ENCODE measurements around the gene EAF2. TPM values are rescaled to one million over a fixed set of nuclear protein-coding genes. Genes with fewer than 3 reads are reported as not detected.
A peak's percentile ranks its signal among the peaks of the same experiment; 100 is the strongest.

EAF2 gene
- total RNA-seq, 2 donors from 2014 or later, result 9.6 to 12.9 TPM

DNA sequence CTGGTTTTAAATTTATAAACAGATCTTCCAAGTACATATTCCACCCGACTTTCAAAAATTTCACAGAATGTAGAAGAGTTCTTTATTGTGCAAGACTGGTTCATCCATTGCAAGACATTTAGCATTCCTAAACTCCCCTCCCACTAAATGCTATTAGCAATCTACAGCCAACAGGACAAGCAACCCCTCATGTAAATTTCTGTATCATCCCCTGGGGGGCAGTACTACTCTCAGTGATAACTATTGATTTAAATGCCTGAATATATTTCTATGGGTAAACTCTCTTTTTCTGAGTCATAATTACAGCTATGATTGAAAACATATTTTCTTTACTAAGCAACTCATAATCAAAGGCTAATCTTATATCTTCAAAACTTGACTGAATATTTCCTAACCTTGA lies 48.5 kb downstream of the EAF2 start:
- Mint-ChIP-seq H3K9me3 (no peaks in the 10 kb centered on the region), H3K27ac (no peak overlapping the region), H3K4me3 (no peak overlapping the region), H3K4me1 (ENCODE audit: low read depth in 2 of 2) (no peaks in the 10 kb centered on the region), H3K27me3 (no peaks in the 10 kb centered on the region), H3K36me3 (no peaks in the 10 kb centered on the region)
- ATAC-seq (peak in 1 of 2 donors; percentile 62), DNase-seq (ENCODE audit: low spot score) (no peak)

DNA sequence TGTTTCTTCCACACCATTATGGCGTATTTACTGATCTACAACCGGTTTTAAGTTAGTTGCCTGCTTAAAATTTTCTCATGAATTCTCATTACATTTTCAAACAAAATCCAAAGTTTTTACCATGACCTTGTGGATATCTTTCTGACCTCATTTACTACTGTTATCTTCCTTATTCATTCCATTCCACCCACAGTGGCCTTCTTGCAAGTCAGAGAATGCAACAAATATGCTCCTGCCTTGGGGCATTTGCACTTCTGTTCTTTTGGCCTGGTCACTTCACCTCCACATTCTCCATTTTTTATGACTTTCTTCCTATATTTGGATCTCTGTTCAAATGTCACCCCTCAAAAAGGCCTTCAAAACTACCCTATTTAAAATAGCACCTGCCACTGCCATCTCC lies 50.4 kb downstream of the EAF2 start:
- Mint-ChIP-seq H3K27ac (no peak overlapping the region), H3K4me3 (no peak overlapping the region), H3K36me3 (no peaks in the 10 kb centered on the region), H3K27me3 (no peaks in the 10 kb centered on the region), H3K9me3 (no peaks in the 10 kb centered on the region), H3K4me1 (ENCODE audit: low read depth in 2 of 2) (no peaks in the 10 kb centered on the region)
- ATAC-seq, result no peak
- no peak for DNase-seq (ENCODE audit: low spot score)

DNA sequence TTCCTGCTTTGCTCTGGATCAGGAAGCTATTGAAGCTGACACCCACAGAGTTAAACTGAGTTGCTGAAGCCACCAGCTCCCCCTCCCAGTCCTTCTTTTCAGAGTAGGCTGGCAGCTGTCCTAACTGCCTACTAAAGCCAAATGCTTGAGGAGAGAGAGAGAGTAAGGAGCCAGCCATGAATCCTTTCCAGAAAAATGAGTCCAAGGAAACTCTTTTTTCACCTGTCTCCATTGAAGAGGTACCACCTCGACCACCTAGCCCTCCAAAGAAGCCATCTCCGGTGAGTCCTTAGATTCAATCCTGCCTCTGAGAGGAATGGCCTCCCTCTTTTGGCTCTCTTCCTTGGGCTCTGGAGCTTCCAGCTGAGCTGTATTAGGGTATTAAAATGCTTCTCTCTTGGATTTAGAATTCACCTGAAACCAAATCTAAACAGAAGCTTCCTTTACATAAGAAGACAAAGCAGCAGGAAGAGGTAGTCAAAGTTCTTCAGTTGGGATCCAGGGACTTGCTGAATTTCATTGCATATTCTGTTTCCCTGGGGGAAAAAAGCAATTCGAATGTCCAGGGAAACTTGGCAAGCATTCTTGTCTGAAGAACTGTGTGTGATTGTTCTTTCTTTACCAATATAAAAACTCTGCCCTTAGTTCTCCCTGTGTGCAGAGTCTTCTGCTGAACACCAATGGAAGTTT lies 59.4 kb downstream of the EAF2 start, which contains the start of gene SLC15A2:
Gene SLC15A2, plus strand, starts transcription at position 101 of the 690 bp plus-strand sequence. Its CDS starts 76 bp downstream, at position 177.
- ATAC-seq (no peak), DNase-seq (ENCODE audit: low spot score) (no peak)
- no peaks in the 10 kb centered on the region for H3K27me3 Mint-ChIP-seq
- no peaks in the 10 kb centered on the region for H3K36me3 Mint-ChIP-seq
- H3K9me3 Mint-ChIP-seq, result no peaks in the 10 kb centered on the region
- no peak within 1 kb of the TSS for H3K4me3 Mint-ChIP-seq
- no peaks in the 10 kb centered on the region for H3K4me1 Mint-ChIP-seq (ENCODE audit: low read depth in 2 of 2)
- H3K27ac Mint-ChIP-seq, result no peak within 1 kb of the TSS

DNA sequence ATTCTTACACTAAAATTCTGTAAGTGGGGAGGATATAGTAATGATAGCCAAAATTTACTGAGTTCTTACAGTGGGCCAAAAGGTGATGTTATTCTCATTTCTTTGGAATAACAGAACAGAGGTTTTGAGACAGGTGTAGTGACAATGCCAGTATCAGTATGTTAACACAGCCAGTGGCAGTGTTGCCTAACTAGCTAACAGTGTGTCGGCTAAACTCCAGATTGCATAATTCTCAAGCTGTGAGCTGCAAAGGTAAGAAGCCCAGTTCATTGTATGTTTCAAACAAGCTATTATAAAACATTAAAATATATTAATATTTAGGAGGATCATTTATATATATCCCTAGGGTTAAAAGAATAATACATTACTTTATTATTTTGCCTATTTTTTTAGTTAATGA lies 60.1 kb downstream of the EAF2 start:
- H3K9me3 Mint-ChIP-seq, result no peaks in the 10 kb centered on the region
- H3K4me1 Mint-ChIP-seq (ENCODE audit: low read depth in 2 of 2), result no peaks in the 10 kb centered on the region
- H3K27me3 Mint-ChIP-seq, result no peaks in the 10 kb centered on the region
- no peak overlapping the region for H3K27ac Mint-ChIP-seq
- H3K4me3 Mint-ChIP-seq, result no peak overlapping the region
- no peak for ATAC-seq
- no peaks in the 10 kb centered on the region for H3K36me3 Mint-ChIP-seq
- DNase-seq (ENCODE audit: low spot score), result no peak

DNA sequence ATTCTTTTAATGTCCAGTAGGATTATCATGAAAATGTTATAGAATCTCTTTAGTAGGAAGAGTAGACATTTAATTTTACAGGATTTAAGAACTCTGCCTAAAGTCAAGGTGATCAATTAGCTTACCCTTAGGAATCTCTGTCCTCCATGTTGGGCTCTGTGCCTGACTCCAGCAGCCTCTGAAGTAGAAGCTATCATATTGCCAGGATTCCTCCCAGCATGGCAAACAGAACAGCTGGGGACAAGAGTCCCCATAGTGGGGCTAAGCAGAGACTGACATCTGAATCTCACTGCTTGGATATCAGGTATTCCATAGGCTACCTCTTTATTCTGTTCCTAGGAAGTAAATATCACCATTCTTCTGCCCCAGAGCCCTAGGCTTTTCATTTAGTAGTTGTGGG lies 60.7 kb downstream of the EAF2 start:
- no peaks in the 10 kb centered on the region for H3K4me1 Mint-ChIP-seq (ENCODE audit: low read depth in 2 of 2)
- no peaks in the 10 kb centered on the region for H3K36me3 Mint-ChIP-seq
- H3K4me3 Mint-ChIP-seq, result no peak overlapping the region
- no peaks in the 10 kb centered on the region for H3K27me3 Mint-ChIP-seq
- DNase-seq (ENCODE audit: low spot score), result no peak
- no peaks in the 10 kb centered on the region for H3K9me3 Mint-ChIP-seq
- no peak for ATAC-seq
- no peak overlapping the region for H3K27ac Mint-ChIP-seq

DNA sequence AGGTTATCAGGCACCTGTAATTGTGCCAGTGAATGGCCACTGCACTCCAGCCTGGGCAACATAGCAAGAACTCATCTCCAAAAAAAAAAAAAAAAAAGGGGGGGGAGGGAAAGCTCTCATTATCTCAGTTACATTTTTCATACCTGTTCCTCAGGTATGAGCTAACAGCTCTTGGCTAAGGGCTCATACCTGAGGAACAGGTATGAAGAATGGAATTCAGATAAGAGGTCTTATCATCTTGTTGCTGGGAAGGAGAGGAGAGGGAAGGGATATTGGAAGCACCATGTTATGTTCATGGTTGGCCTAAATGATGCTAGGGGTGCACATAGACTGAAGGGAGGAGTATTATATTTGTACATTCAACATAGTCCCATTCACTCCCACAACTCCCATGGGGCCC lies 61.8 kb downstream of the EAF2 start:
- no peak for ATAC-seq
- H3K36me3 Mint-ChIP-seq, result no peaks in the 10 kb centered on the region
- H3K9me3 Mint-ChIP-seq, result no peaks in the 10 kb centered on the region
- no peak for DNase-seq (ENCODE audit: low spot score)
- no peaks in the 10 kb centered on the region for H3K4me1 Mint-ChIP-seq (ENCODE audit: low read depth in 2 of 2)
- no peak overlapping the region for H3K27ac Mint-ChIP-seq
- no peaks in the 10 kb centered on the region for H3K27me3 Mint-ChIP-seq
- H3K4me3 Mint-ChIP-seq, result no peak overlapping the region

DNA sequence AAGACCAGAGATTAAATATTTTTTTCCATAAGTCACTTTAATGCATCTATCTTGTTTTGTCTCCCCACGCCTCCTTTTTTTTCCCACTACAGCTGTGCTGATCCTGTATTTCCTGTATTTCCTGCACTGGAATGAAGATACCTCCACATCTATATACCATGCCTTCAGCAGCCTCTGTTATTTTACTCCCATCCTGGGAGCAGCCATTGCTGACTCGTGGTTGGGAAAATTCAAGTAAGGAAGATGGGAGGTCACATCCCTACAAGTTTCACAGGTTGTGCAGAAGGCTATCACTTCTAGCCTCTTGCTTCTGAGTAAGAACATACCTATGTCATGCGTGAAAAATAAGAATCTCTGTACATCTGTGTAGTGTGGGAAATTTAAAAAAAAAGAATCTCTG lies 62.3 kb downstream of the EAF2 start:
- H3K36me3 Mint-ChIP-seq, result no peaks in the 10 kb centered on the region
- H3K9me3 Mint-ChIP-seq, result no peaks in the 10 kb centered on the region
- H3K4me1 Mint-ChIP-seq (ENCODE audit: low read depth in 2 of 2), result no peaks in the 10 kb centered on the region
- H3K27me3 Mint-ChIP-seq, result no peaks in the 10 kb centered on the region
- DNase-seq (ENCODE audit: low spot score) (no peak), ATAC-seq (no peak)
- no peak overlapping the region for H3K4me3 Mint-ChIP-seq
- H3K27ac Mint-ChIP-seq, result no peak overlapping the region

DNA sequence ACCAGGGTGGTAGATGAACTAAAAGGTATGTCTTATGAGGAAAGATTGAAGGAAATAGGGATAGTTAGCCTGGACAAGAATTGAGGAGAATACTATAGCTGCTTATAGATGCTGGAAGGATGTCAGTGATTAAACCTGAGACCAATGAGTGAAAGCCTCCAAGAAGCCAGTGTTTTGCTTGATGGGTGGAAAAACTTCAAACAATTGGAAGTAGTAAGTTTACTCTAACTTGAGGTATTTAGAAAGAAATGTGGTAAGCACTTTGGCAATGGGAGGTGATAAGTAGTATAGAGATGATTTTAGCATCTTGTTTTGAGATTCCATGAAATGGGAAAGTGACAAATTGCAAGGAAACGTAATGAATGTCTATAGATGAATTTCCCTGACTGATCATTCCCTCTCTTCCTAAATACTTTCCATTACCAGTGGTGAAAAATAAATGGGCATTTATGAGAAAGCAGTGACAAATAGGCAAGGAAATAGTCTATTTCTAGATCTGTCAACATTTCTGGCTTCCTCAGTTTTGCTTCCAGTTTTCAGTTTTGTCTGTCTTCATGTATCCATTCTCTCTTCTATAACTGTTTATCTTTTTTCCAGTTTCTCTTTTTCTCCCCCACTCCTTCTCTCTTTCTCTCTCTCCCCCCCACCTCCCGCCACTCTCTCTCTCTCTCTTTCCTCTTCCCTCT lies 78.4 kb downstream of the EAF2 start:
- Mint-ChIP-seq H3K4me1 (ENCODE audit: low read depth in 2 of 2) (no peaks in the 10 kb centered on the region), H3K9me3 (peaks cover 2% of the 10 kb centered on the region), H3K27ac (no peak overlapping the region), H3K4me3 (no peak overlapping the region), H3K27me3 (no peaks in the 10 kb centered on the region), H3K36me3 (peaks cover 7% of the 10 kb centered on the region)
- DNase-seq (ENCODE audit: low spot score), result no peak
- no peak for ATAC-seq

DNA sequence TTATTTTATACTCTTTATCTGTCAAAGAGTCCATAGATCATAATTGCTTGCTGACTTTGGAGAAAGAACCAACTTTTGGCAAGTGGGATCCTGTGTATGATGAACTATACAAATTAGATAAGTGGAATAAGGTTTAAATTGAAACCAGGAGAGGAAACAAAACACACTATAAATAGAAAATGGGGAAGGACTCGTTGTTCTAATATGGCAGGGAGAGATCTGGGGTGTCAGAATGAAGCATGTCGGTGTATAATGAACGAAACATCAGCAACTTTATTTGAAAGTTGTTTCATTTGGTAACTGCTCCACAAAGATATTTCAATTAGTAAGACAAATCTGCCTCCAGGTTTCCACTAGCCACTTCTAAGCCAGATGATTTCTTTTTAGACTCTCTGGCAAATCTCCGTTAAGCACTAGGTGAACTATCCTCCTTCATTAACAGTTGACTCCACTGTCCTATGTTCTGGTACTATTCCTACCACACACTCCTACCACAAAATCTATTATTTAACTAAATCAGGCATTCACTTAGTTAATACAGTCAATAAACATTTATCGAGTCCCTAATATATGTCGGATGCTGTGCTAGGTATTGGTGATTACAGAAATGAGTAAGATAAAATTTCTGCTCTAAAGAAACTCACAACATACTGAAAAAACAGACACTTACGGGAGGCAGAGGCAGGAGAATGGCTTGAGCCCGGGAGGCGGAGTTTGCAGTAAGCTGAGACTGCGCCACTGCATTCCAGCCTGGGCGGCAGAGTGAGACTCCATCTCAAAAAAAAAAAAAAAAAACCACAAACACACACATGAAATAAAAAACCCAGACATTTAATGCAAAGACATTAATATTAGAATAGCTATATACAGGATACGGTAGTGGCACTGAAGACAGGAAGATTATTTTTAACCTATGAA lies 79.3 kb downstream of the EAF2 start:
- no peaks in the 10 kb centered on the region for H3K9me3 Mint-ChIP-seq
- no peaks in the 10 kb centered on the region for H3K4me1 Mint-ChIP-seq (ENCODE audit: low read depth in 2 of 2)
- H3K27me3 Mint-ChIP-seq, result no peaks in the 10 kb centered on the region
- DNase-seq (ENCODE audit: low spot score) (no peak), ATAC-seq (no peak)
- no peak overlapping the region for H3K4me3 Mint-ChIP-seq
- H3K36me3 Mint-ChIP-seq, result peaks cover 4% of the 10 kb centered on the region
- no peak overlapping the region for H3K27ac Mint-ChIP-seq

DNA sequence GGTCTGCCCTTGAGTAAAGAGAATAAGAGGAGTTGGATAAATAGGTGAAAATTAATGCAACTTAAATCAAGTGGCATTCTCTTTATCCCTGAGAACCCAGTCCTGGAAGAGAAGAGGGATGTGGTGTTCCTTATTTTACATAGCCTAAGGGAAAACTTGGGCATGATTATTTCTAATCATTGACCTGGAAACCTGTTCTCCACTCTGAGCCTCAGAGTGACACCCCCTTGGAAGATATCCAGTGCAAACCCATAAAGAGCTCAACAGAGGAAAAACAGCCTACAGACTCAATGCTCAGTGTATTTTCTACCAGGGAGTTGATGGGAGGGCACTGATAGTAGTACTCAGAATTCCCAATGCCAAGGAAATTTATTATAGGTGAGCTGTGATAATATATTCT lies 81.2 kb downstream of the EAF2 start:
- Mint-ChIP-seq H3K36me3 (no peaks in the 10 kb centered on the region), H3K27ac (no peak overlapping the region), H3K9me3 (no peaks in the 10 kb centered on the region), H3K27me3 (no peaks in the 10 kb centered on the region), H3K4me3 (no peak overlapping the region), H3K4me1 (ENCODE audit: low read depth in 2 of 2) (no peaks in the 10 kb centered on the region)
- ATAC-seq, result no peak
- DNase-seq (ENCODE audit: low spot score), result no peak

DNA sequence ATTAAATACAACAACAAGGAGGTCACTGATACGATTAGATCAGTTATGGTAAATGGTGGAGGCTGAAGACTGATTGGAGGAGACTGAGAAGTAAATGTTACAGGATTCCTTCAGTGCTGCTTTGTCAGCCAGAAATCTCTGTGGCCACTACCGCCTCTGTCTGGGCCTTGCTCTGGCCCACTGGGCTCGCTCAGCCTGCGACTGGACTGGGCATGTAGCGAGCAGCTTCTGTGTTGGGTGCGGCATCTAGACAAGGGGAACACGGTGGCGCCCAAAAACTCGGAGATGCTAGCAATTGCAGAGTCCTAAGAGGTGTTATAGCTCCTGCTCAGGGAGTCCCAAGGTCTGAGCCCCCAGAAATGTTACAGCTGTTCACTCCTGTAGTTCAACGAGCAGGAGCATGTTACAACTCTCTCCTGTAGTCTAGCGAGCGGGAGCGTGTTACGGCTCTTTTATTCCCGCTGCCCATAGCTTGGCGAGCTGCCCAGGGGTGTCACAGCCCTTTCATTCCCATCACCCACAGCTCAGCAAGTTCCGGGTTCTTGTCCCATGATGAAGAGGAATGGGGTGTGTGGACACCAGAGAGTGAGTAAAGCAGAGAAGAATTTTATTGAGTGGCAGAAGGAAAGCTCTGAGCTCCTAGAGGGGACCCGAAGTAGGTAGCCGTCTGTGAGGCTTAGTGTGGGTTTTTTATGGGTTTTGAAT lies 83.9 kb downstream of the EAF2 start:
- no peak for DNase-seq (ENCODE audit: low spot score)
- H3K4me3 Mint-ChIP-seq, result no peak overlapping the region
- no peaks in the 10 kb centered on the region for H3K4me1 Mint-ChIP-seq (ENCODE audit: low read depth in 2 of 2)
- no peak overlapping the region for H3K27ac Mint-ChIP-seq
- no peaks in the 10 kb centered on the region for H3K27me3 Mint-ChIP-seq
- peak; percentile 44 to 52 for ATAC-seq
- no peaks in the 10 kb centered on the region for H3K36me3 Mint-ChIP-seq
- H3K9me3 Mint-ChIP-seq, result no peaks in the 10 kb centered on the region

DNA sequence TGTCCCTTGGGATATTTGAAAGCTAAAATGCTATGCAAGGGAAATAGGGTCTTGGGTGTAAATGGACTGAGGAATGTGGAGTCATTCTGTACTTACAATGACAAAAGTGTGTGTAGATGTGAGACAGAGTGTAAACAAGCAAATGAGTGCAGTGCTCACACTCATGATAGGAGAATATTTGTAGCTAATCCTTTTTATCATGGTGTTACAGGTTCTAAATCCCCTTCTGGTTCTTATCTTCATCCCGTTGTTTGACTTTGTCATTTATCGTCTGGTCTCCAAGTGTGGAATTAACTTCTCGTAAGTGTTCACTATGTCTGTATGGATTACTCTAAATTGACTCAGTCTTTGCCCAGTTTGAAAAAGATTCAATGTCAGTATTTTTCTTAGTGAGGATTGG lies 89.7 kb downstream of the EAF2 start:
- Mint-ChIP-seq H3K36me3 (no peaks in the 10 kb centered on the region), H3K9me3 (no peaks in the 10 kb centered on the region), H3K27me3 (no peaks in the 10 kb centered on the region), H3K4me1 (ENCODE audit: low read depth in 2 of 2) (no peaks in the 10 kb centered on the region), H3K4me3 (no peak overlapping the region), H3K27ac (no peak overlapping the region)
- no peak for ATAC-seq
- no peak for DNase-seq (ENCODE audit: low spot score)

DNA sequence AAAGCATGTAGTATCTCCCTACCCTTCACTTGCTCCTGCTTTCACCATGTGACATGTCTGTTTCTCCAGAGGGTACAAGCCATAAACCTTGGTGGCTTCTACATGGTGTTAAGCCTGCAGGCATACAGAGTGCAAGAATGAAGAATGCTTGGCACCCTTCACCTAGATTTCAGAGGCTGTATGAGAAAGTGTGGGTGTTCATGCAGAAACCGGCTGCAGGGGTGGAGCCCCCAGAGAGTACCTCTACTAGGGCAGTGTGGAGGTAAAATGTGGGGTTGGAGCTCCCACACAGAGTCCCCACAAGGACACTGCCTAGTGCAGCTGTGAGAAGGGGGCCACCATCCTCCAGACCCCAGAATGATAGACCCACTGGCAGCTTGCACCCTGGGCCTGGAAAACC lies 91.4 kb downstream of the EAF2 start:
- ATAC-seq, result no peak

More for the DNA sequence above, 91.4 kb downstream of the EAF2 start:
- no peaks in the 10 kb centered on the region for H3K27me3 Mint-ChIP-seq
- no peaks in the 10 kb centered on the region for H3K4me1 Mint-ChIP-seq (ENCODE audit: low read depth in 2 of 2)
- no peaks in the 10 kb centered on the region for H3K36me3 Mint-ChIP-seq
- H3K9me3 Mint-ChIP-seq, result no peaks in the 10 kb centered on the region
- no peak overlapping the region for H3K4me3 Mint-ChIP-seq
- no peak for DNase-seq (ENCODE audit: low spot score)
- H3K27ac Mint-ChIP-seq, result no peak overlapping the region

All from natural killer cell treated with Interleukin-12 subunit alpha and Interleukin-12 subunit beta and Interleukin-15 and Interleukin-18, amount 100 ng/mL, for 72 hours (primary cell).